Fibroblast of lung (primary cell): ENCODE results near the gene RRBP1. TPM values are rescaled to one million over a fixed set of nuclear protein-coding genes. Genes with fewer than 3 reads are reported as not detected.

ENCODE experiments used
- DNase-seq, 2 donors: peaks; one replicate each; pipeline versions ENCODE4 v3.0.0 to v3.0.0-alpha.2; 2010; ENCODE audit warnings: low read depth in 2 of 2
- H2AFZ ChIP-seq: 2 replicates; pipeline ENCODE4 v1.5.1; 2012; ENCODE audit warnings: low read length, control low read depth, inconsistent platforms
- H3K27ac ChIP-seq: 2 replicates; pipeline ENCODE4 v1.5.1; 2011; ENCODE audit warnings: low read length, control low read depth; ENCODE audit not compliant: insufficient read depth
- H3K27me3 ChIP-seq: 2 replicates; pipeline ENCODE4 v1.5.1; 2011; ENCODE audit warnings: mild to moderate bottlenecking, low read length; ENCODE audit not compliant: control insufficient read depth, insufficient read depth
- H3K36me3 ChIP-seq: 2 replicates; pipeline ENCODE4 v1.5.1; 2011; ENCODE audit warnings: low read length; ENCODE audit not compliant: control insufficient read depth, insufficient read depth
- H3K4me1 ChIP-seq: 2 replicates; pipeline ENCODE4 v1.5.1; 2011; ENCODE audit warnings: low read length; ENCODE audit not compliant: control insufficient read depth, insufficient read depth; ENCODE audit errors: extremely low read depth
- H3K4me2 ChIP-seq: 2 replicates; pipeline ENCODE4 v1.5.1; 2011; ENCODE audit warnings: low read length, control low read depth; ENCODE audit not compliant: insufficient read depth; ENCODE audit errors: extremely low read depth
- H3K4me3 ChIP-seq, 4 experiments: fragments of 200-600 bp in 1 of 4; sonication (generic) in 1 of 4; replicated peaks in 1 of 4; 2 replicates each; pipeline ENCODE4 v1.5.1; 2011 to 2016; ENCODE audit warnings: low read length in 4 of 4, low read depth in 3 of 4, mild to moderate bottlenecking in 3 of 4, control low read depth in 2 of 4, inconsistent platforms in 1 of 4, mixed read lengths in 1 of 4; ENCODE audit not compliant: insufficient read depth in 1 of 4; ENCODE audit errors: control extremely low read depth in 1 of 4
- H3K79me2 ChIP-seq: 2 replicates; pipeline ENCODE4 v1.5.1; 2012; ENCODE audit warnings: mild to moderate bottlenecking, low read length, inconsistent platforms; ENCODE audit not compliant: control insufficient read depth, insufficient read depth
- H3K9ac ChIP-seq: 2 replicates; pipeline ENCODE4 v1.5.1; 2011; ENCODE audit warnings: mild to moderate bottlenecking, low read length, control low read depth; ENCODE audit not compliant: insufficient read depth
- H3K9me3 ChIP-seq: 2 replicates; pipeline ENCODE4 v1.5.1; 2012; ENCODE audit warnings: low read depth, low read length; ENCODE audit not compliant: control insufficient read depth, insufficient read depth
- H4K20me1 ChIP-seq: 2 replicates; pipeline ENCODE4 v1.5.1; 2011; ENCODE audit warnings: low read length; ENCODE audit not compliant: control insufficient read depth, insufficient read depth; ENCODE audit errors: extremely low read depth
- CTCF ChIP-seq, 2 donors: IDR thresholded peaks in 1 of 2; conservative IDR thresholded peaks in 1 of 2; 1 replicate in 1 of 2; 2 replicates in 1 of 2; pipeline ENCODE4 v1.5.1; 2011 to 2012; ENCODE audit warnings: low read length in 2 of 2, control low read depth in 1 of 2, inconsistent platforms in 1 of 2, low read depth in 1 of 2, mild to moderate bottlenecking in 1 of 2
- EZH2 ChIP-seq: IDR thresholded peaks from 2 replicates; pipeline ENCODE4 v1.5.1; 2012; ENCODE audit warnings: low read length, control low read depth, mild to moderate bottlenecking; ENCODE audit errors: missing control alignments
- polyA plus RNA-seq, 2 donors: library from polyadenylated mRNA; depleted of rRNA in 1 of 2; stranded (reverse) in 1 of 2; unstranded in 1 of 2; fragments of >200 nt; gene quantifications; 2 replicates each; pipeline ENCODE4 v1.2.1, GENCODE V29; 2011 to 2012; ENCODE audit warnings: missing spikeins in 1 of 2
- total RNA-seq: library from RNA; depleted of rRNA; stranded (reverse); fragments of >200 nt; gene quantifications from 2 replicates; pipeline ENCODE4 v1.2.1, GENCODE V29; 2014

The RRBP1 gene
- total and polyA plus RNA-seq, 2 donors (not counting 1 experiment from before 2014, with no cell fraction given): 169 to 233 TPM

- Histone ChIP-seq H3K36me3 (peaks cover 43% of the 10 kb centered on the region), H3K9ac (no peak overlapping the region)
- DNase-seq: no peak
These were observed 39.4 kb downstream of the RRBP1 start for GRCh38 chr20:17642404-17643269.

GRCh38 chr20:17641993-17642392 lies 40.0 kb downstream of the RRBP1 start:
- H3K27me3 ChIP-seq: no peaks in the 10 kb centered on the region
- peaks cover 6% of the 10 kb centered on the region for H4K20me1 ChIP-seq
- H3K9ac ChIP-seq: no peak overlapping the region
- no peak overlapping the region for H2AFZ ChIP-seq
- TF ChIP-seq EZH2: no peak
- TF ChIP-seq CTCF (conservative IDR thresholded peaks at IDR 0.05 in 1 of 2, IDR thresholded peaks at IDR 0.05 in 1 of 2; ENCODE audit: low read depth in 1 of 2, low read length in 2 of 2): no peak
- no peak overlapping the region for H3K4me3 ChIP-seq
- H3K9me3 ChIP-seq: no peaks in the 10 kb centered on the region
- H3K79me2 ChIP-seq: peaks cover 94% of the 10 kb centered on the region
- H3K4me1 ChIP-seq: peaks cover 7% of the 10 kb centered on the region
- no peak overlapping the region for H3K4me2 ChIP-seq
- no peak for DNase-seq
- H3K36me3 ChIP-seq: peaks cover 49% of the 10 kb centered on the region
- H3K27ac ChIP-seq: no peak overlapping the region

More at GRCh38 chr20:17642404-17643269, 39.4 kb downstream of the RRBP1 start:
- H3K4me1 ChIP-seq: peaks cover under 1% of the 10 kb centered on the region
- H3K9me3 ChIP-seq: no peaks in the 10 kb centered on the region
- no peak overlapping the region for H3K27ac ChIP-seq
- TF ChIP-seq EZH2 (no peak), CTCF (conservative IDR thresholded peaks at IDR 0.05 in 1 of 2, IDR thresholded peaks at IDR 0.05 in 1 of 2; ENCODE audit: low read depth in 1 of 2, low read length in 2 of 2) (no peak)
- peaks cover 2% of the 10 kb centered on the region for H4K20me1 ChIP-seq
- H3K4me2 ChIP-seq: no peak overlapping the region
- H3K4me3 ChIP-seq: no peak overlapping the region
- H3K79me2 ChIP-seq: peaks cover 94% of the 10 kb centered on the region
- no peaks in the 10 kb centered on the region for H3K27me3 ChIP-seq
- H2AFZ ChIP-seq: no peak overlapping the region

- TF ChIP-seq EZH2 (no peak), CTCF (conservative IDR thresholded peaks at IDR 0.05 in 1 of 2, IDR thresholded peaks at IDR 0.05 in 1 of 2; ENCODE audit: low read depth in 1 of 2, low read length in 2 of 2) (no peak)
- Histone ChIP-seq H4K20me1 (peaks cover 6% of the 10 kb centered on the region), H3K27ac (no peak overlapping the region)
These were observed 40.5 kb downstream of the RRBP1 start for GRCh38 chr20:17641520-17641964.

More at GRCh38 chr20:17641520-17641964, 40.5 kb downstream of the RRBP1 start:
- DNase-seq: no peak
- H3K4me1 ChIP-seq: peaks cover 10% of the 10 kb centered on the region
- H3K4me3 ChIP-seq: no peak overlapping the region
- peaks cover 51% of the 10 kb centered on the region for H3K36me3 ChIP-seq
- no peak overlapping the region for H3K9ac ChIP-seq
- no peaks in the 10 kb centered on the region for H3K9me3 ChIP-seq
- H2AFZ ChIP-seq: no peak overlapping the region
- no peaks in the 10 kb centered on the region for H3K27me3 ChIP-seq
- peaks cover 92% of the 10 kb centered on the region for H3K79me2 ChIP-seq
- no peak overlapping the region for H3K4me2 ChIP-seq
